Measurements from ENCODE around the gene EEF1AKMT2. TPM values are rescaled to one million over a fixed set of nuclear protein-coding genes. Genes with fewer than 3 reads are reported as not detected.
"Not testable (repeated sequence)": the region's sequence is repeated elsewhere in the genome, so short reads cannot be mapped to it uniquely, and the experiment has no call there.

Gene EEF1AKMT2
- total and polyA plus RNA-seq, 2 donors from 2014 or later = 18.0 to 20.5 TPM

DNA sequence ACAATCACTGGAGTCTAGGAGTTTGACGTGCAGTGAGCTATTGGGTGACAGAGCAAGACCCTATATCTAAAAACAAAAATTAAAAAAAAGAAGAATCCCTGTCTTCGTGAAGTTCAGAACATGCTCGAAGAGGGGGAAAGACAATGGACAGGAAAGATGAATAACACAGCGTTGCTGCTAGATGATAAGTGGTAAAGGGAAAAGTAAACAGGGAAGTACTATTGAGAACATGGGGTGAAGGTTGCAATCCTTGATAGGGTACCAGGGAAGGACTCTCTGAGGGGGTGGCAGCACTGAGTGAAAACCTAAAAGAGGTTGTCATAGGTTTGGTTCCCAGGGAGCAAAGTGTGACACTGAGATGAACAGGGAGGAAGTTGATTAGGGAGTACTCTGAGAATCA is 7.1 kb upstream of the EEF1AKMT2 start:
- Histone ChIP-seq H3K27me3 (ENCODE audit: control insufficient read depth, insufficient read depth, low read length) (no peaks in the 10 kb centered on the region), H3K36me3 (ENCODE audit: control insufficient read depth in 2 of 3, insufficient read depth in 3 of 3, low read length in 3 of 3) (no peaks in the 10 kb centered on the region), H3K4me1 (ENCODE audit: control insufficient read depth in 2 of 3, insufficient read depth in 2 of 3, low read depth in 1 of 3, low read length in 3 of 3) (peaks cover 0 to 7% (median 5%) of the 10 kb centered on the region in 3 donors), H3K4me3 (ENCODE audit: low read length in 3 of 3) (no peak overlapping the region), H3K9me3 (ENCODE audit: control insufficient read depth in 2 of 3, insufficient read depth in 1 of 3, low read length in 3 of 3) (no peaks in the 10 kb centered on the region), H3K27ac (ENCODE audit: low read depth in 2 of 2, low read length in 2 of 2) (no peak overlapping the region), H3K9ac (ENCODE audit: low read length in 3 of 3) (no peak overlapping the region)
- TF ChIP-seq, protein P1, sequence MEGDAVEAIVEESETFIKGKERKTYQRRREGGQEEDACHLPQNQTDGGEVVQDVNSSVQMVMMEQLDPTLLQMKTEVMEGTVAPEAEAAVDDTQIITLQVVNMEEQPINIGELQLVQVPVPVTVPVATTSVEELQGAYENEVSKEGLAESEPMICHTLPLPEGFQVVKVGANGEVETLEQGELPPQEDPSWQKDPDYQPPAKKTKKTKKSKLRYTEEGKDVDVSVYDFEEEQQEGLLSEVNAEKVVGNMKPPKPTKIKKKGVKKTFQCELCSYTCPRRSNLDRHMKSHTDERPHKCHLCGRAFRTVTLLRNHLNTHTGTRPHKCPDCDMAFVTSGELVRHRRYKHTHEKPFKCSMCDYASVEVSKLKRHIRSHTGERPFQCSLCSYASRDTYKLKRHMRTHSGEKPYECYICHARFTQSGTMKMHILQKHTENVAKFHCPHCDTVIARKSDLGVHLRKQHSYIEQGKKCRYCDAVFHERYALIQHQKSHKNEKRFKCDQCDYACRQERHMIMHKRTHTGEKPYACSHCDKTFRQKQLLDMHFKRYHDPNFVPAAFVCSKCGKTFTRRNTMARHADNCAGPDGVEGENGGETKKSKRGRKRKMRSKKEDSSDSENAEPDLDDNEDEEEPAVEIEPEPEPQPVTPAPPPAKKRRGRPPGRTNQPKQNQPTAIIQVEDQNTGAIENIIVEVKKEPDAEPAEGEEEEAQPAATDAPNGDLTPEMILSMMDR (IDR thresholded peaks at IDR 0.05; ENCODE audit: borderline replicate concordance, extremely low read depth, insufficient read depth) = no peak
- intact Hi-C loops (cut with DNase I) = no loop called here
- FAIRE-seq (no peak), DNase-seq (no peak)

DNA sequence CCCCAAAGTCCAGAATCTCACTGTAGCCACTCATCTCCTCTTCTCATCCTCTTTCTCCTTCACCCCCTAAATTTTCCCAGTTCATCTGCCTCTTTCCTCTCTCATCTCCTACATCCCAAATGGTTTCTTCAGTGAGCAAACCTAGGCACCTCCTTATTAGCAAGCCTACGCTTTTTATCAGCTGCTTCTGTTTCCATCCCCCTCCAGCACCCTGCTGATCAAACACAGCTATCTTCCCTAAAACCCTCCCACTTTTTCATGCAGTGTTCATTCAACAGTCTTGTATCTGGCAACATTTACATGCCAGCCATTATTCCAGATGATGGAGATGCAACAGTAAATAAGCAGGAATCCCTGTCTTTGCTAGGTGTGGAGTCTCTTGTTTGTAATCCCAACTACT is 6.7 kb upstream of the EEF1AKMT2 start:
- Histone ChIP-seq H3K4me1 (ENCODE audit: control insufficient read depth in 2 of 3, insufficient read depth in 2 of 3, low read depth in 1 of 3, low read length in 3 of 3) (peaks cover 0 to 7% (median 5%) of the 10 kb centered on the region in 3 donors), H3K9me3 (ENCODE audit: control insufficient read depth in 2 of 3, insufficient read depth in 1 of 3, low read length in 3 of 3) (no peaks in the 10 kb centered on the region), H3K36me3 (ENCODE audit: control insufficient read depth in 2 of 3, insufficient read depth in 3 of 3, low read length in 3 of 3) (no peaks in the 10 kb centered on the region), H3K9ac (ENCODE audit: low read length in 3 of 3) (no peak overlapping the region), H3K27ac (ENCODE audit: low read depth in 2 of 2, low read length in 2 of 2) (no peak overlapping the region), H3K4me3 (ENCODE audit: low read length in 3 of 3) (no peak overlapping the region), H3K27me3 (ENCODE audit: control insufficient read depth, insufficient read depth, low read length) (no peaks in the 10 kb centered on the region)
- intact Hi-C loops (cut with DNase I) = no loop called here
- FAIRE-seq (no peak), DNase-seq (no peak)
- TF ChIP-seq, protein P1 (IDR thresholded peaks at IDR 0.05; ENCODE audit: borderline replicate concordance, extremely low read depth, insufficient read depth) = no peak

DNA sequence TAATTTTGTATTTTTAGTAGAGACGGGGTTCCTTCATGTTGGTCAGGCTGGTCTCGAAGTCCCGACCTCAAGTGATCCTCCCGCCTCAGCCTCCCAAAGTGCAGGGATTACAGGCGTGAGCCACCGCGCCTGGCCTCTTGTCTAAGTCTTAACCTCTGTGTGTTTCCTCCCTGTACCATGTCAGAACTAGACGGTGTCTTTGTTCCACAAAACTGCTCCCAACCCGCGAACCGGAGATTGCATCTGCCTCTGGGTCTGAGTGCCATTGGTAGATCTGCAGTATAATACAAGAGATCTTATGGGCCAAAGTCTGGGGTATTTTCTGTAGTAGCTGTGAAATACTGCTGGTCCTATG is 1.3 kb upstream of the EEF1AKMT2 start:
- H3K27me3 ChIP-seq (ENCODE audit: control insufficient read depth, insufficient read depth, low read length) = no peaks in the 10 kb centered on the region
- H3K9ac ChIP-seq (ENCODE audit: low read length in 3 of 3) = no peak overlapping the region
- H3K9me3 ChIP-seq (ENCODE audit: control insufficient read depth in 2 of 3, insufficient read depth in 1 of 3, low read length in 3 of 3) = no peaks in the 10 kb centered on the region
- TF ChIP-seq, protein P1 (IDR thresholded peaks at IDR 0.05; ENCODE audit: borderline replicate concordance, extremely low read depth, insufficient read depth) = no peak
- peaks cover 0 to 3% (median 2%) of the 10 kb centered on the region in 3 donors for H3K36me3 ChIP-seq (ENCODE audit: control insufficient read depth in 2 of 3, insufficient read depth in 3 of 3, low read length in 3 of 3)
- H3K4me3 ChIP-seq (ENCODE audit: low read length in 3 of 3) = no peak overlapping the region
- intact Hi-C loops (cut with DNase I) = no loop called here
- no peak for FAIRE-seq
- no peak overlapping the region for H3K27ac ChIP-seq (ENCODE audit: low read depth in 2 of 2, low read length in 2 of 2)
- DNase-seq = no peak
- H3K4me1 ChIP-seq (ENCODE audit: control insufficient read depth in 2 of 3, insufficient read depth in 2 of 3, low read depth in 1 of 3, low read length in 3 of 3) = peaks cover 0 to 2% (median 0%) of the 10 kb centered on the region in 3 donors

DNA sequence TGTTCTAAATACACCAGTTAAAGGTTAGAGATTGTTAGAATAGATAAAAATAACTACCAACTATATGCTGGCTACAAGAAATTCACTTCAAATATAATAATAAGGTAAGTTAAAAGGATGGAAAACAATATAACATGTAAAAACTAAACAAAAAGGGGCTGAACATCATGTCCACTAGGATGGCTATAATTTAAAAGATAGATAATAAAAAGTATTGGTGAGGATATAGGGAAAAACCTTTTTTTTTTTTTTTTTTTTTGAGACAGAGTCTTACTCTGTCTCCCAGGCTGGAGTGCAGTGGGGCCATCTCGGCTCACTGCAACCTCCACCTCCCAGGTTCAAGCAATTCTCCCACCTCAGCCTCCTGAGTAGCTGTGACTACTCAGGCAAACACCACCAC is 8.8 kb downstream of the EEF1AKMT2 start:
- not testable (repeated sequence) for FAIRE-seq

More for the DNA sequence above, 8.8 kb downstream of the EEF1AKMT2 start:
- H3K27ac ChIP-seq (ENCODE audit: low read depth in 2 of 2, low read length in 2 of 2); intact Hi-C loops (cut with DNase I); H3K27me3 ChIP-seq (ENCODE audit: control insufficient read depth, insufficient read depth, low read length); H3K9ac ChIP-seq (ENCODE audit: low read length in 3 of 3); DNase-seq; H3K4me3 ChIP-seq (ENCODE audit: low read length in 3 of 3); H3K9me3 ChIP-seq (ENCODE audit: control insufficient read depth in 2 of 3, insufficient read depth in 1 of 3, low read length in 3 of 3); H3K36me3 ChIP-seq (ENCODE audit: control insufficient read depth in 2 of 3, insufficient read depth in 3 of 3, low read length in 3 of 3); H3K4me1 ChIP-seq (ENCODE audit: control insufficient read depth in 2 of 3, insufficient read depth in 2 of 3, low read depth in 1 of 3, low read length in 3 of 3): not testable (repeated sequence)

All from kidney (tissue), 14 donors.